Nephron (organoid): Measurements from ENCODE around the gene FOCAD.

Experiments used
- H3K27ac Mint-ChIP-seq, 3 experiments: 2 replicates each; pipeline ENCODE4 v1.8.0; 2020; ENCODE audit warnings: mixed read lengths in 3 of 3, mild to moderate bottlenecking in 2 of 3, moderate library complexity in 1 of 3
- H3K27me3 Mint-ChIP-seq: 2 replicates; pipeline ENCODE4 v1.8.0; 2021; ENCODE audit warnings: low read depth, mild to moderate bottlenecking, moderate library complexity, mixed read lengths
- H3K36me3 Mint-ChIP-seq: 2 replicates; pipeline ENCODE4 v1.8.0; 2020; ENCODE audit warnings: low read depth, mixed read lengths
- H3K4me1 Mint-ChIP-seq: 2 replicates; pipeline ENCODE4 v1.8.0; 2020; ENCODE audit warnings: mixed read lengths
- H3K4me3 Mint-ChIP-seq, 3 experiments: 2 replicates each; pipeline ENCODE4 v1.8.0; 2020; ENCODE audit warnings: mild to moderate bottlenecking in 3 of 3, mixed read lengths in 3 of 3, moderate library complexity in 2 of 3
- H3K9me3 Mint-ChIP-seq: 2 replicates; pipeline ENCODE4 v1.8.0; 2020; ENCODE audit warnings: mixed read lengths
- CTCF ChIP-seq, 3 experiments: fragments of 200-600 bp; sonication (generic); IDR thresholded peaks; one replicate each; pipeline ENCODE4 v1.5.0; 2021; ENCODE audit warnings: antibody characterized with exemption in 3 of 3; ENCODE audit not compliant: unreplicated experiment in 3 of 3

FOCAD gene

GRCh38 chr9:20714442-20715415 is 30.7 kb downstream of the FOCAD start:
- Mint-ChIP-seq H3K36me3 (peaks cover 23% of the 10 kb centered on the region), H3K4me3 (no peak overlapping the region), H3K4me1 (no peaks in the 10 kb centered on the region), H3K27me3 (no peaks in the 10 kb centered on the region), H3K9me3 (no peaks in the 10 kb centered on the region), H3K27ac (no peak overlapping the region)
- TF ChIP-seq CTCF (IDR thresholded peaks at IDR 0.05; ENCODE audit: unreplicated experiment in 3 of 3) = no peak

- no peak overlapping the region for H3K4me3 Mint-ChIP-seq
- H3K36me3 Mint-ChIP-seq = peaks cover 39% of the 10 kb centered on the region
- no peaks in the 10 kb centered on the region for H3K27me3 Mint-ChIP-seq
- no peak for TF ChIP-seq CTCF (IDR thresholded peaks at IDR 0.05; ENCODE audit: unreplicated experiment in 3 of 3)
- no peak overlapping the region for H3K27ac Mint-ChIP-seq
- peaks cover 4% of the 10 kb centered on the region for H3K4me1 Mint-ChIP-seq
- H3K9me3 Mint-ChIP-seq = no peaks in the 10 kb centered on the region
These were observed 38.2 kb downstream of the FOCAD start for GRCh38 chr9:20722221-20722620.

GRCh38 chr9:20725675-20726074 is 41.6 kb downstream of the FOCAD start:
- Mint-ChIP-seq H3K4me3 (no peak overlapping the region), H3K27me3 (no peaks in the 10 kb centered on the region), H3K36me3 (peaks cover 50% of the 10 kb centered on the region), H3K27ac (no peak overlapping the region), H3K4me1 (peaks cover 4% of the 10 kb centered on the region), H3K9me3 (no peaks in the 10 kb centered on the region)
- TF ChIP-seq CTCF (IDR thresholded peaks at IDR 0.05; ENCODE audit: unreplicated experiment in 3 of 3) = no peak

- H3K27ac Mint-ChIP-seq = no peak overlapping the region
- H3K4me1 Mint-ChIP-seq = peaks cover 4% of the 10 kb centered on the region
- no peak overlapping the region for H3K4me3 Mint-ChIP-seq
- no peaks in the 10 kb centered on the region for H3K9me3 Mint-ChIP-seq
- H3K27me3 Mint-ChIP-seq = no peaks in the 10 kb centered on the region
- no peak for TF ChIP-seq CTCF (IDR thresholded peaks at IDR 0.05; ENCODE audit: unreplicated experiment in 3 of 3)
- H3K36me3 Mint-ChIP-seq = peaks cover 47% of the 10 kb centered on the region
These were observed 42.1 kb downstream of the FOCAD start for GRCh38 chr9:20726144-20726543.

- H3K27ac Mint-ChIP-seq = no peak overlapping the region
- no peak overlapping the region for H3K4me3 Mint-ChIP-seq
- peaks cover 44% of the 10 kb centered on the region for H3K36me3 Mint-ChIP-seq
- H3K4me1 Mint-ChIP-seq = peaks cover 4% of the 10 kb centered on the region
- no peak for TF ChIP-seq CTCF (IDR thresholded peaks at IDR 0.05; ENCODE audit: unreplicated experiment in 3 of 3)
- no peaks in the 10 kb centered on the region for H3K27me3 Mint-ChIP-seq
- no peaks in the 10 kb centered on the region for H3K9me3 Mint-ChIP-seq
These were observed 44.6 kb downstream of the FOCAD start for GRCh38 chr9:20728493-20729220.
